ENCODE results near the gene GIMAP1. TPM values are rescaled to one million over a fixed set of nuclear protein-coding genes. Genes with fewer than 3 reads are reported as not detected.

The GIMAP1 gene
- total and polyA plus RNA-seq, 9 donors, result 0.58 to 6.2 (median 2.7) TPM

DNA sequence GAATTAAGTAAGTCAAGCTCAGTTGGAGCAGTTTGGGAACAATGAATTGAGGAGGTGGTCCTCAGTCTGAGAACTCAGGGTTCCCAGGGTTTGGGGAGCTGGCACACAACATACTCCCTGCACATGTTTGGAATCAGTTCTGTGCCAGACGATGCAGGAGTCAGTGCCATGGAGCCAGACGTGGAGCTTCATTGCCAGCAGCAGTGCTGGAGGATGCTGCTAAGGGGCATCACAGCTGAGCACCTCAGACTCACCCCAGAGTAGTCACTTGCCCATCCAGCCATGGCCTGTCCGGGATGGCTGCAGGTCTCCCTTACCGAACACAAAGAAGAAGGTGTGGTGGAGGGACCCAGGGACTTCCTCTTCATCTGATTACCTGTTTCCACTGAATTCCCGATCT is 28.7 kb downstream of the GIMAP1 start:
- Histone ChIP-seq H3K27ac (no peak overlapping the region), H3K27me3 (no peaks in the 10 kb centered on the region), H3K9me3 (no peaks in the 10 kb centered on the region), H3K4me3 (no peak overlapping the region), H3K36me3 (no peaks in the 10 kb centered on the region), H3K4me1 (ENCODE audit: insufficient read depth) (peaks cover 4% of the 10 kb centered on the region)
- 76 to 92% (median 89%) methylated on average over 4 to 5 of the region's 5 CpGs for WGBS, 3 donors
- DNase-seq, result no peak
- TF ChIP-seq CTCF (IDR thresholded peaks at IDR 0.05) (no peak), POLR2A (IDR thresholded peaks at IDR 0.05) (no peak), EP300 (IDR thresholded peaks at IDR 0.05) (no peak)
- intact Hi-C loops (cut with DNase I), result no loop called here

DNA sequence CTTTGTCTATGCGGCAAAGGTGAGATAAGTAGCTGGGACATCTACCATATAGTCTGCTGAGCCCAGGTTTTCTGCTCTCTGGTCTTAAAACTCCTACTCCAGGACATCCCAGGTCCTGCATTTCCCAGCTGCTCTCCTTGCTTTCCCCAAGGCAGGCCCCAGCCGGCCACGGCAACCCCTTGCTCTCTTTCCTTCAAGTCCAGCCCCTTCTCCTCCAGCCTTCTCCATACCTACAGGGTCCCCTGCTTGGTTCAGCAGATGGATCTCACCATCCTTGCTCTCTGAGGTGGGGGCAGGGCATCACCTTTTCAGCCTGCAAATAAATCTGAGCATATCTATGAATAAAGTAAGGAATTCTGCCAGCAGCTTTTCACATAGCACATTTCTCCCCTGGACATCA is 29.5 kb downstream of the GIMAP1 start:
- H3K27me3 ChIP-seq, result no peaks in the 10 kb centered on the region
- DNase-seq, result no peak
- TF ChIP-seq CTCF (IDR thresholded peaks at IDR 0.05) (no peak), EP300 (IDR thresholded peaks at IDR 0.05) (no peak), POLR2A (IDR thresholded peaks at IDR 0.05) (no peak)
- WGBS, 3 donors, result 31 to 40% (median 39%) methylated on average over 3 of the region's 3 CpGs
- peaks cover 4% of the 10 kb centered on the region for H3K4me1 ChIP-seq (ENCODE audit: insufficient read depth)
- no peaks in the 10 kb centered on the region for H3K36me3 ChIP-seq
- intact Hi-C loops (cut with DNase I), result no loop called here
- H3K27ac ChIP-seq, result no peak overlapping the region
- no peak overlapping the region for H3K4me3 ChIP-seq
- H3K9me3 ChIP-seq, result no peaks in the 10 kb centered on the region

- H3K9me3 ChIP-seq, result no peaks in the 10 kb centered on the region
- intact Hi-C loops (cut with DNase I), result no loop called here
- 85 to 94% (median 91%) methylated on average over 6 of the region's 6 CpGs for WGBS, 3 donors
- H3K27ac ChIP-seq, result no peak overlapping the region
- peaks cover 4% of the 10 kb centered on the region for H3K4me1 ChIP-seq (ENCODE audit: insufficient read depth)
- H3K4me3 ChIP-seq, result no peak overlapping the region
- no peaks in the 10 kb centered on the region for H3K27me3 ChIP-seq
- H3K36me3 ChIP-seq, result no peaks in the 10 kb centered on the region
- TF ChIP-seq CTCF (IDR thresholded peaks at IDR 0.05) (no peak), POLR2A (IDR thresholded peaks at IDR 0.05) (no peak)
- no peak for DNase-seq
Observed at GRCh38 chr7:150746921-150747320, 30.5 kb downstream of the GIMAP1 start.

- DNase-seq, result no peak
- Histone ChIP-seq H3K36me3 (no peaks in the 10 kb centered on the region), H3K4me3 (no peak overlapping the region), H3K4me1 (ENCODE audit: insufficient read depth) (peaks cover 2% of the 10 kb centered on the region), H3K27me3 (no peaks in the 10 kb centered on the region), H3K27ac (no peak overlapping the region), H3K9me3 (no peaks in the 10 kb centered on the region)
- WGBS, 3 donors, result 84 to 88% (median 87%) methylated on average over 4 of the region's 4 CpGs
- TF ChIP-seq CTCF (IDR thresholded peaks at IDR 0.05) (no peak), POLR2A (IDR thresholded peaks at IDR 0.05) (no peak), EP300 (IDR thresholded peaks at IDR 0.05) (no peak)
- intact Hi-C loops (cut with DNase I), result no loop called here
Observed at GRCh38 chr7:150748376-150748775, 32.0 kb downstream of the GIMAP1 start.

GRCh38 chr7:150751702-150752101 is 35.3 kb downstream of the GIMAP1 start:
- 40 to 48% (median 43%) methylated on average over 2 of the region's 2 CpGs for WGBS, 3 donors
- no peak for DNase-seq
- Histone ChIP-seq H3K27ac (no peak overlapping the region), H3K27me3 (no peaks in the 10 kb centered on the region), H3K4me3 (no peak overlapping the region), H3K9me3 (no peaks in the 10 kb centered on the region), H3K4me1 (ENCODE audit: insufficient read depth) (peaks cover 2% of the 10 kb centered on the region), H3K36me3 (no peaks in the 10 kb centered on the region)
- intact Hi-C loops (cut with DNase I), result no loop called here
- TF ChIP-seq POLR2A (IDR thresholded peaks at IDR 0.05), result no peak
- TF ChIP-seq EP300 (IDR thresholded peaks at IDR 0.05), result no peak
- TF ChIP-seq CTCF (IDR thresholded peaks at IDR 0.05), result no peak

Measured in ovary (tissue), 9 donors.